MM.1S (cell line): ENCODE results near the gene SOD1.

Source experiments
- DNase-seq: peaks from one replicate; pipeline ENCODE4 v3.0.0-alpha.2; 2015
- H2AFZ ChIP-seq: fragments of 300-600 bp; sonication (generic); 2 replicates; pipeline ENCODE4 v1.6.0; 2016; ENCODE audit warnings: antibody characterized with exemption, low read length
- H3F3A ChIP-seq: fragments of 300-600 bp; sonication (generic); 2 replicates; pipeline ENCODE4 v1.6.1; 2016; ENCODE audit warnings: mild to moderate bottlenecking, antibody characterized with exemption, low read length, moderate library complexity, mixed read lengths; ENCODE audit not compliant: insufficient read depth
- H3K27ac ChIP-seq: fragments of 300-600 bp; sonication (generic); 2 replicates; pipeline ENCODE4 v1.5.1; 2016; ENCODE audit warnings: mild to moderate bottlenecking, low read length
- H3K27me3 ChIP-seq: fragments of 300-600 bp; sonication (generic); replicated peaks from 2 replicates; pipeline ENCODE4 v1.6.0; 2016; ENCODE audit warnings: low read length; ENCODE audit not compliant: insufficient read depth
- H3K36me3 ChIP-seq: fragments of 300-600 bp; sonication (generic); replicated peaks from 2 replicates; pipeline ENCODE4 v1.6.1; 2016; ENCODE audit warnings: mild to moderate bottlenecking, low read length, mixed read lengths; ENCODE audit not compliant: insufficient read depth
- H3K4me1 ChIP-seq: fragments of 300-600 bp; sonication (generic); 2 replicates; pipeline ENCODE4 v1.6.1; 2016; ENCODE audit warnings: low read length, mixed read lengths
- H3K4me2 ChIP-seq: fragments of 300-600 bp; sonication (generic); 2 replicates; pipeline ENCODE4 v1.6.0; 2016; ENCODE audit warnings: low read depth, low read length
- H3K4me3 ChIP-seq: fragments of 300-600 bp; sonication (generic); 2 replicates; pipeline ENCODE4 v1.5.1; 2016; ENCODE audit warnings: low read length, mixed read lengths
- H3K79me2 ChIP-seq: fragments of 300-600 bp; sonication (generic); 2 replicates; pipeline ENCODE4 v1.6.1; 2016; ENCODE audit warnings: mixed run types, low read length, mixed read lengths
- H3K9ac ChIP-seq: fragments of 300-600 bp; sonication (generic); 2 replicates; pipeline ENCODE4 v1.6.1; 2016; ENCODE audit warnings: low read length, mixed read lengths
- H3K9me2 ChIP-seq: fragments of 300-600 bp; sonication (generic); replicated peaks from 2 replicates; pipeline ENCODE4 v1.6.1; 2016; ENCODE audit warnings: mild to moderate bottlenecking, low read length, mixed read lengths; ENCODE audit not compliant: insufficient read depth
- H3K9me3 ChIP-seq: fragments of 300-600 bp; sonication (generic); replicated peaks from 2 replicates; pipeline ENCODE4 v1.6.1; 2016; ENCODE audit warnings: mild to moderate bottlenecking, low read length, mixed read lengths; ENCODE audit not compliant: insufficient read depth
- H4K20me1 ChIP-seq: fragments of 300-600 bp; sonication (generic); 2 replicates; pipeline ENCODE4 v1.6.1; 2016; ENCODE audit warnings: mild to moderate bottlenecking, low read length, moderate library complexity, mixed read lengths; ENCODE audit not compliant: insufficient read depth
- CTCF ChIP-seq: fragments of 300-600 bp; sonication (generic); IDR thresholded peaks from 2 replicates; pipeline ENCODE4 v1.5.1; 2016; ENCODE audit warnings: antibody characterized with exemption, low read length, mixed read lengths
- EZH2 ChIP-seq: fragments of 300-600 bp; sonication (generic); optimal IDR thresholded peaks from 2 replicates; pipeline ENCODE3; 2017; ENCODE audit warnings: low read depth, mild to moderate bottlenecking, antibody characterized with exemption, low read length, mixed read lengths
- EZH2phosphoT487 ChIP-seq: fragments of 300-600 bp; sonication (generic); IDR thresholded peaks from 2 replicates; pipeline ENCODE4 v1.6.1; 2018; ENCODE audit warnings: antibody characterized with exemption, low read length

Gene SOD1

GRCh38 chr21:31688603-31689368, 29.3 kb downstream of the SOD1 start:
- Histone ChIP-seq H3K4me2 (no peak overlapping the region), H3K4me1 (no peaks in the 10 kb centered on the region), H3K79me2 (peaks cover 12% of the 10 kb centered on the region; the same call in 1 of the 2 replicates), H3K9ac (no peak overlapping the region), H3K36me3 (peaks cover 26% of the 10 kb centered on the region; the same call in 1 of the 2 replicates), H3K9me2 (no peaks in the 10 kb centered on the region), H2AFZ (no peak overlapping the region), H3K9me3 (no peaks in the 10 kb centered on the region), H4K20me1 (no peaks in the 10 kb centered on the region), H3F3A (no peaks in the 10 kb centered on the region), H3K27me3 (no peaks in the 10 kb centered on the region), H3K4me3 (no peak overlapping the region), H3K27ac (no peak overlapping the region)
- no peak for DNase-seq
- TF ChIP-seq EZH2phosphoT487 (no peak), EZH2 (no peak), CTCF (no peak)

GRCh38 chr21:31693222-31693621, 33.7 kb downstream of the SOD1 start:
- Histone ChIP-seq H3K27me3 (no peaks in the 10 kb centered on the region), H3K4me3 (no peak overlapping the region), H3F3A (no peaks in the 10 kb centered on the region), H3K36me3 (peaks cover 33% of the 10 kb centered on the region; the same call in 1 of the 2 replicates), H3K9ac (no peak overlapping the region), H3K27ac (no peak overlapping the region), H4K20me1 (no peaks in the 10 kb centered on the region), H2AFZ (no peak overlapping the region), H3K9me3 (no peaks in the 10 kb centered on the region), H3K4me2 (no peak overlapping the region), H3K9me2 (no peaks in the 10 kb centered on the region), H3K4me1 (no peaks in the 10 kb centered on the region), H3K79me2 (0 out of 2 replicates have a peak, but pooled peaks cover 6% of the 10 kb centered on the region)
- DNase-seq = no peak
- TF ChIP-seq EZH2phosphoT487 (no peak), CTCF (no peak), EZH2 (no peak)

GRCh38 chr21:31696424-31696823, 36.9 kb downstream of the SOD1 start:
- no peak overlapping the region for H3K9ac ChIP-seq
- H3K79me2 ChIP-seq = peaks cover 8% of the 10 kb centered on the region; the same call in 1 of the 2 replicates
- no peak overlapping the region for H3K4me2 ChIP-seq
- H3K36me3 ChIP-seq = peaks cover 41% of the 10 kb centered on the region
- H3K4me1 ChIP-seq = no peaks in the 10 kb centered on the region
- TF ChIP-seq CTCF (no peak), EZH2 (no peak), EZH2phosphoT487 (no peak)
- H3K9me2 ChIP-seq = no peaks in the 10 kb centered on the region
- no peaks in the 10 kb centered on the region for H3K9me3 ChIP-seq
- H2AFZ ChIP-seq = no peak overlapping the region
- H4K20me1 ChIP-seq = no peaks in the 10 kb centered on the region
- H3F3A ChIP-seq = no peaks in the 10 kb centered on the region
- H3K4me3 ChIP-seq = no peak overlapping the region
- H3K27me3 ChIP-seq = no peaks in the 10 kb centered on the region
- no peak overlapping the region for H3K27ac ChIP-seq
- DNase-seq = no peak
